T-helper 2 cell treated with Interferon-gamma antibody and Interleukin-4, amounts not matched to agents 5 μg/mL and 100 μg/mL, for 36 hours (primary cell): ENCODE measurements around the gene OGFOD2.

Experiments
- DNase-seq: peaks from one replicate; pipeline ENCODE4 v3.0.0; 2021; ENCODE audit warnings: low spot score
- H3K27ac Mint-ChIP-seq: one replicate; pipeline ENCODE4 v1.8.0; 2021; ENCODE audit warnings: mild to moderate bottlenecking, mixed read lengths
- H3K27me3 Mint-ChIP-seq: one replicate; pipeline ENCODE4 v1.8.0; 2021; ENCODE audit warnings: low read depth, mixed read lengths
- H3K36me3 Mint-ChIP-seq: one replicate; pipeline ENCODE4 v1.8.0; 2021; ENCODE audit warnings: low read depth, mixed read lengths
- H3K4me1 Mint-ChIP-seq: one replicate; pipeline ENCODE4 v1.8.0; 2021; ENCODE audit warnings: low read depth, mixed read lengths
- H3K4me3 Mint-ChIP-seq: one replicate; pipeline ENCODE4 v1.8.0; 2022; ENCODE audit warnings: mild to moderate bottlenecking, moderate library complexity, mixed read lengths
- H3K9me3 Mint-ChIP-seq: one replicate; pipeline ENCODE4 v1.8.0; 2021; ENCODE audit warnings: mixed read lengths

Gene OGFOD2

GRCh38 chr12:122984612-122985337 is 9.7 kb downstream of the OGFOD2 start:
- Mint-ChIP-seq H3K4me3 (no peak overlapping the region), H3K27me3 (no peaks in the 10 kb centered on the region), H3K36me3 (peaks cover 22% of the 10 kb centered on the region), H3K9me3 (no peaks in the 10 kb centered on the region), H3K4me1 (peaks cover 24% of the 10 kb centered on the region), H3K27ac (peak overlapping the region; percentile 17)
- no peak for DNase-seq

- no peak overlapping the region for H3K4me3 Mint-ChIP-seq
- H3K27ac Mint-ChIP-seq: no peak overlapping the region
- peaks cover 22% of the 10 kb centered on the region for H3K36me3 Mint-ChIP-seq
- H3K4me1 Mint-ChIP-seq: peaks cover 21% of the 10 kb centered on the region
- no peak for DNase-seq
- no peaks in the 10 kb centered on the region for H3K27me3 Mint-ChIP-seq
- H3K9me3 Mint-ChIP-seq: no peaks in the 10 kb centered on the region
Observed at GRCh38 chr12:122985338-122986257, 10.6 kb downstream of the OGFOD2 start.

GRCh38 chr12:122986258-122986871 is 11.3 kb downstream of the OGFOD2 start:
- Mint-ChIP-seq H3K4me3 (no peak overlapping the region), H3K36me3 (peaks cover 22% of the 10 kb centered on the region), H3K27ac (no peak overlapping the region), H3K27me3 (no peaks in the 10 kb centered on the region), H3K9me3 (no peaks in the 10 kb centered on the region), H3K4me1 (peaks cover 21% of the 10 kb centered on the region)
- DNase-seq: no peak

DNA sequence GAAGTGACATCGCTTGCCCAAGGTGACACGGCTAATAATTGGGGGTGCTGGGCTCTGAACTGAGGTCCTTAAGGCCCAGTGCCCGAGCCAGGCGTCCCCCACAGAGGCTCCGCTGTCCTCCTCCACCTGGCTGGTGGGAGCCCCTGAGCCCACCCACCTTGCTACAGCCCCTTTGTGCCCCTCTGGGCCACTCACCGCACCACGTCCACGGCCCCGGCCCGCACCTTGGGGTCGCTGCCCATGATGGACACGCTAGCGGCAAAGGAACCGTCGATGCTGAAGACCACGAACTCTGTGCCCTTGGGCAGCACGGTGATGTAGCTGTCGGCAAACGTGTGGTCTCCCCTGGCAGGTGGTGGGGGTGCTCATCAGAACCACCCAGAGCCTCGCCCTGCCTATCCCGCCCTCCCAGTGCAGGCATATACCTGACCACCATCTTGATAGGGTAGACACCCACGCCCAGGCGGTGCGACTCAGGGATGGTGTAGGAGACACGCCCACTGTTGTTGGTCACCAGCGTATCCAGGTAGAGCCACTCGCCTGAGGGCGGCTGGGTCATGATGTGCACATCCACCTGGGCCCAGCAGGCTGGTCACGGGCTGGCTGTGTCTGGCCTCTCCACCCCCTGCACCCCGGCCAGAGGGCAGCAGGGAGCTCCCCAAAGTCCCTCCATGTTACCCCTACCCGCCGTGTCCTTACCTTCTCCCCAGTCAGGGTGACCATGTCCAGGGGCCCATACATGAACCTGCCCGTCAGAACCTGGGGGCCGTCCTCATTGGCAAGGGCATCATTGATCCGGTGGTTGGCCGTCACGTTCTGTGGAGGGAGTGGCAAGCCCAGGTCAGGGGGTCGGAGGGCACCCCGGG is 12.3 kb downstream of the OGFOD2 start:
- Mint-ChIP-seq H3K9me3 (no peaks in the 10 kb centered on the region), H3K36me3 (peaks cover 17% of the 10 kb centered on the region), H3K4me1 (peaks cover 15% of the 10 kb centered on the region), H3K4me3 (no peak overlapping the region), H3K27me3 (no peaks in the 10 kb centered on the region), H3K27ac (no peak overlapping the region)
- no peak for DNase-seq

- Mint-ChIP-seq H3K4me3 (no peak overlapping the region), H3K36me3 (peaks cover 14% of the 10 kb centered on the region), H3K27me3 (no peaks in the 10 kb centered on the region), H3K9me3 (no peaks in the 10 kb centered on the region), H3K27ac (no peak overlapping the region), H3K4me1 (peaks cover 12% of the 10 kb centered on the region)
- DNase-seq: no peak
Observed at GRCh38 chr12:122988036-122988435, 13.0 kb downstream of the OGFOD2 start.

- no peaks in the 10 kb centered on the region for H3K9me3 Mint-ChIP-seq
- H3K27me3 Mint-ChIP-seq: no peaks in the 10 kb centered on the region
- H3K27ac Mint-ChIP-seq: no peak overlapping the region
- H3K36me3 Mint-ChIP-seq: peaks cover 9% of the 10 kb centered on the region
- no peak overlapping the region for H3K4me3 Mint-ChIP-seq
- no peak for DNase-seq
- H3K4me1 Mint-ChIP-seq: peaks cover 6% of the 10 kb centered on the region
Observed at GRCh38 chr12:122988612-122989212, 13.7 kb downstream of the OGFOD2 start.

GRCh38 chr12:122989225-122989839 is 14.3 kb downstream of the OGFOD2 start:
- no peaks in the 10 kb centered on the region for H3K27me3 Mint-ChIP-seq

DNA sequence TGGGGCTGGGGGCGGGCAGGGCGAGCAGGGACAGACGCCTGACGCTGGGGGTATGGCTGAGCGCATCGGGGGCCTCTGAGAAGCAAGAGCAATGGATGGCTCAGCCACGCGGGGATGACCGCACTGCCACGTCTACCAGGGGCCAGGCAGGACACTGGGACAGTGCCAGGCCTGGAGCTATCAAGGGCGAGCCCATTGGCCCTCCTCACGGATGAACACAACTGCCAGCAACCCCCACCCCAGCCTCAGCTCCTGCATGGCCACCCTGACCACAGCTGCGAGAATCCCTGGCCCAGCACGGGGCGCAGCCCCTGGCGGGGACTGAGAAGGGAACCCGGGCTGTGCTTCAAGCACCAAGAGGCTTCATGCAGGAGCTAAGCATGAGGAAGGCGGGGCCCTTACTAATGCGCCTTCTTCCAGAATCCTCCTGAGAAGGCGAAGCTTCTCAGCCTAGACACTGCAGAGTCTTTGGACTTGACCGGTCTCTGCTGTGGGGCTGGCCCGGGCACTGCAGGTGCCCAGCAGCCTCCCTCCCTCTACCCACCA is 14.9 kb downstream of the OGFOD2 start:
- H3K9me3 Mint-ChIP-seq: no peaks in the 10 kb centered on the region
- H3K4me1 Mint-ChIP-seq: no peaks in the 10 kb centered on the region
- no peak overlapping the region for H3K27ac Mint-ChIP-seq
- H3K27me3 Mint-ChIP-seq: no peaks in the 10 kb centered on the region
- DNase-seq: no peak
- H3K36me3 Mint-ChIP-seq: peaks cover under 1% of the 10 kb centered on the region
- no peak overlapping the region for H3K4me3 Mint-ChIP-seq

More at GRCh38 chr12:122989225-122989839, 14.3 kb downstream of the OGFOD2 start:
- H3K9me3 Mint-ChIP-seq: no peaks in the 10 kb centered on the region
- DNase-seq: no peak
- no peak overlapping the region for H3K4me3 Mint-ChIP-seq
- H3K36me3 Mint-ChIP-seq: peaks cover 5% of the 10 kb centered on the region
- peaks cover 4% of the 10 kb centered on the region for H3K4me1 Mint-ChIP-seq
- H3K27ac Mint-ChIP-seq: no peak overlapping the region

GRCh38 chr12:122990561-122990960 is 15.5 kb downstream of the OGFOD2 start:
- Mint-ChIP-seq H3K36me3 (no peaks in the 10 kb centered on the region), H3K4me1 (no peaks in the 10 kb centered on the region), H3K4me3 (no peak overlapping the region), H3K27me3 (no peaks in the 10 kb centered on the region), H3K9me3 (no peaks in the 10 kb centered on the region), H3K27ac (no peak overlapping the region)
- no peak for DNase-seq

DNA sequence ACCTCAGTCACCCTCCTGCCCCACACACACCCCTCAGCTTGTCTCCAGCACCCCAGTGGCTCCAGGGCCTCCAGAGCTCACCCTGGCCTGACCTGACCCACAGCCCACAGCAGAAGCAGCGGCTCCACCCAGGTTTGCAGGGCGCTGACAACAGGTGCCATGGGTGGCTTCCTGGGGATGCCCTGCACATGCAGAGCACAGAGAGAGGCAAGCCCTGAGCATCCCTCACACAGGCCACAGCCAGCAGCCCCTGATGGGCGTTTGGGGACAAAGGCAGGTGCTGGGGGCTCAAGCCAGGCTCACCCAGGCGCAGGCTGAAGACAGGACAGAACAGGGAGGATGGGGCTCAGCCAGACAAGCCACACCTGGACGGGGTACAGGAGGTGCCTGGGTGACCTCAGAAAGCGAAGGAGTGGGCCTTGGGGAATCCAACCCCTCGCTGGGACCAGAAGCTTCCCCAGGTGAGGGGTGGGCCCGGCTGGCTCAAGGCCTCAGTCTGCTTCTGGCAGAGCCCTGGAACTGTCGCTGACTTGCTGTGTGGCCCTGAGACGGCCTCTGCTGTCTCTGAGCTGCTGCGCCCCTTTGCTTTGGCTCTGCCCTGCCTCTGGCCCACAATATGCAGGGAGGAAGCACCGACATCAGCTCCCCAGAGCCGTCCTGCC is 16.0 kb downstream of the OGFOD2 start:
- no peaks in the 10 kb centered on the region for H3K4me1 Mint-ChIP-seq
- DNase-seq: no peak
- no peaks in the 10 kb centered on the region for H3K27me3 Mint-ChIP-seq
- H3K9me3 Mint-ChIP-seq: no peaks in the 10 kb centered on the region
- no peaks in the 10 kb centered on the region for H3K36me3 Mint-ChIP-seq
- H3K27ac Mint-ChIP-seq: no peak overlapping the region
- H3K4me3 Mint-ChIP-seq: no peak overlapping the region

- Mint-ChIP-seq H3K4me3 (no peak overlapping the region), H3K9me3 (no peaks in the 10 kb centered on the region), H3K27ac (no peak overlapping the region), H3K27me3 (no peaks in the 10 kb centered on the region), H3K4me1 (no peaks in the 10 kb centered on the region), H3K36me3 (no peaks in the 10 kb centered on the region)
- DNase-seq: no peak
Observed at GRCh38 chr12:122991623-122992275, 16.7 kb downstream of the OGFOD2 start.

GRCh38 chr12:122992386-122992785 is 17.3 kb downstream of the OGFOD2 start:
- no peaks in the 10 kb centered on the region for H3K27me3 Mint-ChIP-seq
- H3K4me3 Mint-ChIP-seq: no peak overlapping the region
- H3K36me3 Mint-ChIP-seq: no peaks in the 10 kb centered on the region
- H3K4me1 Mint-ChIP-seq: no peaks in the 10 kb centered on the region
- H3K27ac Mint-ChIP-seq: peak overlapping the region; percentile 45
- no peak for DNase-seq
- H3K9me3 Mint-ChIP-seq: no peaks in the 10 kb centered on the region
